HepG2 (cell line): ENCODE measurements around the gene IGF2BP3. TPM values are rescaled to one million over a fixed set of nuclear protein-coding genes. Genes with fewer than 3 reads are reported as not detected.

Source experiments
- BATF2 ChIP-seq: sonication (generic); formaldehyde crosslinking; IDR thresholded peaks from 2 replicates; pipeline ENCODE4 v1.8.0; 2022; ENCODE audit warnings: mild to moderate bottlenecking, missing genetic modification reagents, moderate library complexity
- HMG20B ChIP-seq: conservative IDR thresholded peaks from 2 replicates; pipeline ENCODE4 v1.6.1; 2016; ENCODE audit warnings: missing genetic modification reagents, missing compliant biosample characterization
- HNF4G ChIP-seq, 2 experiments: sonication (generic) in 1 of 2; formaldehyde crosslinking in 1 of 2; IDR thresholded peaks; 2 replicates each; pipeline versions ENCODE4 v1.4.0 to v1.6.1; 2011 to 2020; ENCODE audit warnings: borderline replicate concordance in 2 of 2, low read depth in 2 of 2, mild to moderate bottlenecking in 2 of 2, low read length in 1 of 2, missing genetic modification reagents in 1 of 2, moderate library complexity in 1 of 2
- HOXA5 ChIP-seq: sonication (generic); formaldehyde crosslinking; IDR thresholded peaks from 2 replicates; pipeline ENCODE4 v1.4.0; 2020; ENCODE audit warnings: missing genetic modification reagents
- ISL2 ChIP-seq: sonication (generic); formaldehyde crosslinking; IDR thresholded peaks from 2 replicates; pipeline ENCODE4 v1.5.0; 2020; ENCODE audit warnings: missing genetic modification reagents
- ISX ChIP-seq: sonication (generic); formaldehyde crosslinking; conservative IDR thresholded peaks from 2 replicates; pipeline ENCODE4 v1.5.0; 2020; ENCODE audit warnings: missing genetic modification reagents
- KAT8 ChIP-seq: IDR thresholded peaks from 2 replicates; pipeline ENCODE4 v1.6.1; 2016; ENCODE audit warnings: missing genetic modification reagents, missing compliant biosample characterization
- MLLT10 ChIP-seq: sonication (generic); formaldehyde crosslinking; IDR thresholded peaks from 2 replicates; pipeline ENCODE4 v1.4.0; 2020; ENCODE audit warnings: missing genetic modification reagents
- MXD4 ChIP-seq: IDR thresholded peaks from 2 replicates; pipeline ENCODE4 v1.6.1; 2016; ENCODE audit warnings: mild to moderate bottlenecking, missing biosample characterization, missing genetic modification reagents
- NCOA2 ChIP-seq: sonication (generic); formaldehyde crosslinking; IDR thresholded peaks from 2 replicates; pipeline ENCODE4 v1.8.0; 2022; ENCODE audit warnings: inconsistent platforms
- NFE2 ChIP-seq: sonication (generic); formaldehyde crosslinking; IDR thresholded peaks from 2 replicates; pipeline ENCODE4 v1.4.0; 2020; ENCODE audit warnings: missing genetic modification reagents
- NFE2L2 ChIP-seq: fragments of 150-350 bp; IDR thresholded peaks from 2 replicates; pipeline ENCODE4 v1.6.1; 2014; ENCODE audit warnings: low read length
- RCOR2 ChIP-seq: IDR thresholded peaks from 2 replicates; pipeline ENCODE4 v1.6.1; 2016; ENCODE audit warnings: missing biosample characterization, missing genetic modification reagents
- RFXANK ChIP-seq: IDR thresholded peaks from 2 replicates; pipeline ENCODE4 v1.6.1; 2016
- ZBTB21 ChIP-seq: sonication (generic); formaldehyde crosslinking; IDR thresholded peaks from 2 replicates; pipeline ENCODE4 v1.4.0; 2020; ENCODE audit warnings: missing genetic modification reagents
- ZBTB7B ChIP-seq: sonication (generic); formaldehyde crosslinking; IDR thresholded peaks from 2 replicates; pipeline ENCODE4 v1.4.0; 2020; ENCODE audit warnings: missing genetic modification reagents
- ZFP62 ChIP-seq: sonication (generic); formaldehyde crosslinking; IDR thresholded peaks from 2 replicates; pipeline ENCODE4 v1.4.0; 2020; ENCODE audit warnings: missing genetic modification reagents
- ZKSCAN8 ChIP-seq: IDR thresholded peaks from 2 replicates; pipeline ENCODE4 v1.6.1; 2016; ENCODE audit warnings: borderline replicate concordance, missing genetic modification reagents, missing compliant biosample characterization
- ZNF362 ChIP-seq: sonication (generic); formaldehyde crosslinking; IDR thresholded peaks from 2 replicates; pipeline ENCODE4 v1.4.0; 2020; ENCODE audit warnings: missing genetic modification reagents, mild to moderate bottlenecking, borderline replicate concordance
- ZNF460 ChIP-seq: sonication (generic); formaldehyde crosslinking; IDR thresholded peaks from 2 replicates; pipeline ENCODE4 v1.5.1; 2020; ENCODE audit warnings: missing genetic modification reagents, mild to moderate bottlenecking, borderline replicate concordance
- ZNF614 ChIP-seq: IDR thresholded peaks from 2 replicates; pipeline ENCODE4 v1.6.1; 2018; ENCODE audit warnings: missing biosample characterization, missing genetic modification reagents, inconsistent platforms, borderline replicate concordance
- polyA plus RNA-seq, 8 experiments: library from polyadenylated mRNA; depleted of rRNA in 3 of 8; stranded (reverse) in 7 of 8; unstranded in 1 of 8; fragments of >200 nt; fragmentation: Illumina TruSeq in 4 of 8; extraction: Trizol in 4 of 8; gene quantifications; 2 replicates each; pipeline versions ENCODE4 v1.2.1 to v1.2.3, GENCODE V29; 2011 to 2016; ENCODE audit warnings: low read depth in 4 of 8, missing spikeins in 1 of 8, mixed read lengths in 1 of 8; ENCODE audit not compliant: insufficient read depth in 1 of 8
- total RNA-seq, 5 experiments: library from RNA; depleted of rRNA; stranded (reverse); fragments of >200 nt; fragmentation: Illumina TruSeq; extraction: Trizol; gene quantifications; 2 replicates each; pipeline ENCODE4 v1.2.3, GENCODE V29; 2016; ENCODE audit warnings: low read depth in 1 of 5
- TF ChIP-seq, protein P1 (sequence below): sonication (generic); formaldehyde crosslinking; IDR thresholded peaks from 2 replicates; pipeline ENCODE4 v1.5.1; 2020; ENCODE audit warnings: mild to moderate bottlenecking, missing genetic modification reagents, borderline replicate concordance
- TF ChIP-seq, protein P2 (sequence below): IDR thresholded peaks from 2 replicates; pipeline ENCODE4 v1.6.1; 2016; ENCODE audit warnings: low read depth, control low read depth

IGF2BP3 gene
- total and polyA plus RNA-seq, 2 of the 13 experiments (the other 11 are each of a cell fraction or from before 2014, with no cell fraction given): 37.7 to 39.5 TPM

DNA sequence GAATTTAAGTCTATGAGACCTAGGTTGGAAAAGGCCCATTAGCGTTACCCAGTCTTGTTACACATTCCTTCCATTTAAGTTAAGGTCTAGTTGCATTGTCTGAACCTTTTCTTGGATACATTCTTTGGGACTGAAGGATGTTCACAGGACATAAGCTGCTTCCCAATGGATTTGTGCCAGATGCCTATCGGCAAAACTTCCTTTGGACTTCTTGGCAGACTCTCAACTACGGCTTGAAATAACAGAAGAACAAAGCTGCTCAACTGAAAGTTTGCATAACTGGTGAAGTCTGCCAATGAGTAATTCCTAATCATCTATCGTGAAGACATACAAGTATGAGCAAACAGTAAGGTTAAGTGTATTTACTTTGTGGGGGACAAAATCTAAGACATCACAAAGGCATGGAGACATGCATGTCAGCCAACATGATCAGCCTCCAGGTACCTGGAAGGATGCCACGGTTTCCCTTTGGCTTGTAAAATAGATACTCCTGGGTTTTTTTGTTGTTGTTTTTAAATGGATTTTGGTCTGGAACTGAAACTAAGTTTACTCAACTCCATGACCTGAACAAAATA, 135.7 kb downstream of the IGF2BP3 start (continued):
- TF ChIP-seq BATF2 (CRISPR knock-in tag) (no peak), ZFP62 (CRISPR knock-in tag) (no peak), HMG20B (CRISPR knock-in tag) (peak; percentile 93), ZNF614 (CRISPR knock-in tag) (peak; percentile 85), MXD4 (no peak), NFE2L2 (no peak), RCOR2 (CRISPR knock-in tag) (peak; percentile 95), ZBTB21 (CRISPR knock-in tag) (peak; percentile 43; the same call in 1 of the 2 replicates), HNF4G (IDR thresholded peaks at IDR 0.05; ENCODE audit: borderline replicate concordance, low read depth, low read length) (peak; percentile 58; the same call in 1 of the 2 replicates), HNF4G (CRISPR knock-in tag; IDR thresholded peaks at IDR 0.05; ENCODE audit: borderline replicate concordance, low read depth) (no peak), ISL2 (peak; percentile 99), HOXA5 (peak; percentile 49; the same call in 1 of the 2 replicates), ZNF460 (CRISPR knock-in tag) (no peak), ISX (no peak), NFE2 (CRISPR knock-in tag) (no peak), RFXANK (CRISPR knock-in tag) (peak; percentile 74; the same call in 1 of the 2 replicates), MLLT10 (CRISPR knock-in tag) (no peak), KAT8 (CRISPR knock-in tag) (peak; percentile 83), NCOA2 (CRISPR knock-in tag) (peak; percentile 97), ZBTB7B (CRISPR knock-in tag) (peak; percentile 61; the same call in 1 of the 2 replicates), ZNF362 (CRISPR knock-in tag) (peak; percentile 82; the same call in 1 of the 2 replicates), ZKSCAN8 (CRISPR knock-in tag) (peak; percentile 57; the same call in 1 of the 2 replicates)
- TF ChIP-seq, protein P1, sequence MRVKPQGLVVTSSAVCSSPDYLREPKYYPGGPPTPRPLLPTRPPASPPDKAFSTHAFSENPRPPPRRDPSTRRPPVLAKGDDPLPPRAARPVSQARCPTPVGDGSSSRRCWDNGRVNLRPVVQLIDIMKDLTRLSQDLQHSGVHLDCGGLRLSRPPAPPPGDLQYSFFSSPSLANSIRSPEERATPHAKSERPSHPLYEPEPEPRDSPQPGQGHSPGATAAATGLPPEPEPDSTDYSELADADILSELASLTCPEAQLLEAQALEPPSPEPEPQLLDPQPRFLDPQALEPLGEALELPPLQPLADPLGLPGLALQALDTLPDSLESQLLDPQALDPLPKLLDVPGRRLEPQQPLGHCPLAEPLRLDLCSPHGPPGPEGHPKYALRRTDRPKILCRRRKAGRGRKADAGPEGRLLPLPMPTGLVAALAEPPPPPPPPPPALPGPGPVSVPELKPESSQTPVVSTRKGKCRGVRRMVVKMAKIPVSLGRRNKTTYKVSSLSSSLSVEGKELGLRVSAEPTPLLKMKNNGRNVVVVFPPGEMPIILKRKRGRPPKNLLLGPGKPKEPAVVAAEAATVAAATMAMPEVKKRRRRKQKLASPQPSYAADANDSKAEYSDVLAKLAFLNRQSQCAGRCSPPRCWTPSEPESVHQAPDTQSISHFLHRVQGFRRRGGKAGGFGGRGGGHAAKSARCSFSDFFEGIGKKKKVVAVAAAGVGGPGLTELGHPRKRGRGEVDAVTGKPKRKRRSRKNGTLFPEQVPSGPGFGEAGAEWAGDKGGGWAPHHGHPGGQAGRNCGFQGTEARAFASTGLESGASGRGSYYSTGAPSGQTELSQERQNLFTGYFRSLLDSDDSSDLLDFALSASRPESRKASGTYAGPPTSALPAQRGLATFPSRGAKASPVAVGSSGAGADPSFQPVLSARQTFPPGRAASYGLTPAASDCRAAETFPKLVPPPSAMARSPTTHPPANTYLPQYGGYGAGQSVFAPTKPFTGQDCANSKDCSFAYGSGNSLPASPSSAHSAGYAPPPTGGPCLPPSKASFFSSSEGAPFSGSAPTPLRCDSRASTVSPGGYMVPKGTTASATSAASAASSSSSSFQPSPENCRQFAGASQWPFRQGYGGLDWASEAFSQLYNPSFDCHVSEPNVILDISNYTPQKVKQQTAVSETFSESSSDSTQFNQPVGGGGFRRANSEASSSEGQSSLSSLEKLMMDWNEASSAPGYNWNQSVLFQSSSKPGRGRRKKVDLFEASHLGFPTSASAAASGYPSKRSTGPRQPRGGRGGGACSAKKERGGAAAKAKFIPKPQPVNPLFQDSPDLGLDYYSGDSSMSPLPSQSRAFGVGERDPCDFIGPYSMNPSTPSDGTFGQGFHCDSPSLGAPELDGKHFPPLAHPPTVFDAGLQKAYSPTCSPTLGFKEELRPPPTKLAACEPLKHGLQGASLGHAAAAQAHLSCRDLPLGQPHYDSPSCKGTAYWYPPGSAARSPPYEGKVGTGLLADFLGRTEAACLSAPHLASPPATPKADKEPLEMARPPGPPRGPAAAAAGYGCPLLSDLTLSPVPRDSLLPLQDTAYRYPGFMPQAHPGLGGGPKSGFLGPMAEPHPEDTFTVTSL (CRISPR knock-in tag): peak; percentile 65; the same call in 1 of the 2 replicates
- TF ChIP-seq, protein P2, sequence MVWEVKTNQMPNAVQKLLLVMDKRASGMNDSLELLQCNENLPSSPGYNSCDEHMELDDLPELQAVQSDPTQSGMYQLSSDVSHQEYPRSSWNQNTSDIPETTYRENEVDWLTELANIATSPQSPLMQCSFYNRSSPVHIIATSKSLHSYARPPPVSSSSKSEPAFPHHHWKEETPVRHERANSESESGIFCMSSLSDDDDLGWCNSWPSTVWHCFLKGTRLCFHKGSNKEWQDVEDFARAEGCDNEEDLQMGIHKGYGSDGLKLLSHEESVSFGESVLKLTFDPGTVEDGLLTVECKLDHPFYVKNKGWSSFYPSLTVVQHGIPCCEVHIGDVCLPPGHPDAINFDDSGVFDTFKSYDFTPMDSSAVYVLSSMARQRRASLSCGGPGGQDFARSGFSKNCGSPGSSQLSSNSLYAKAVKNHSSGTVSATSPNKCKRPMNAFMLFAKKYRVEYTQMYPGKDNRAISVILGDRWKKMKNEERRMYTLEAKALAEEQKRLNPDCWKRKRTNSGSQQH (CRISPR knock-in tag): 0 out of 2 replicates have a peak, but pooled peaks have one; percentile 55
